Epithelial cell of esophagus (primary cell): ENCODE measurements around the gene POLA1.

Experiments
- DNase-seq: peaks from one replicate; pipeline ENCODE4 v3.0.0; 2010; ENCODE audit warnings: low read depth
- H3K4me3 ChIP-seq: 2 replicates; pipeline ENCODE4 v1.5.1; 2011; ENCODE audit warnings: mild to moderate bottlenecking, low read length, control low read depth
- TF ChIP-seq, protein P1 (sequence below): IDR thresholded peaks from 2 replicates; pipeline ENCODE4 v1.5.1; 2011; ENCODE audit warnings: low read depth, mild to moderate bottlenecking, low read length, control low read depth, inconsistent platforms; ENCODE audit not compliant: insufficient read depth; ENCODE audit errors: missing control alignments

POLA1 gene

GRCh38 chrX:24920769-24921168, 227.1 kb downstream of the POLA1 start:
- H3K4me3 ChIP-seq: no peak overlapping the region
- TF ChIP-seq, protein P1, sequence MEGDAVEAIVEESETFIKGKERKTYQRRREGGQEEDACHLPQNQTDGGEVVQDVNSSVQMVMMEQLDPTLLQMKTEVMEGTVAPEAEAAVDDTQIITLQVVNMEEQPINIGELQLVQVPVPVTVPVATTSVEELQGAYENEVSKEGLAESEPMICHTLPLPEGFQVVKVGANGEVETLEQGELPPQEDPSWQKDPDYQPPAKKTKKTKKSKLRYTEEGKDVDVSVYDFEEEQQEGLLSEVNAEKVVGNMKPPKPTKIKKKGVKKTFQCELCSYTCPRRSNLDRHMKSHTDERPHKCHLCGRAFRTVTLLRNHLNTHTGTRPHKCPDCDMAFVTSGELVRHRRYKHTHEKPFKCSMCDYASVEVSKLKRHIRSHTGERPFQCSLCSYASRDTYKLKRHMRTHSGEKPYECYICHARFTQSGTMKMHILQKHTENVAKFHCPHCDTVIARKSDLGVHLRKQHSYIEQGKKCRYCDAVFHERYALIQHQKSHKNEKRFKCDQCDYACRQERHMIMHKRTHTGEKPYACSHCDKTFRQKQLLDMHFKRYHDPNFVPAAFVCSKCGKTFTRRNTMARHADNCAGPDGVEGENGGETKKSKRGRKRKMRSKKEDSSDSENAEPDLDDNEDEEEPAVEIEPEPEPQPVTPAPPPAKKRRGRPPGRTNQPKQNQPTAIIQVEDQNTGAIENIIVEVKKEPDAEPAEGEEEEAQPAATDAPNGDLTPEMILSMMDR: no peak

DNA sequence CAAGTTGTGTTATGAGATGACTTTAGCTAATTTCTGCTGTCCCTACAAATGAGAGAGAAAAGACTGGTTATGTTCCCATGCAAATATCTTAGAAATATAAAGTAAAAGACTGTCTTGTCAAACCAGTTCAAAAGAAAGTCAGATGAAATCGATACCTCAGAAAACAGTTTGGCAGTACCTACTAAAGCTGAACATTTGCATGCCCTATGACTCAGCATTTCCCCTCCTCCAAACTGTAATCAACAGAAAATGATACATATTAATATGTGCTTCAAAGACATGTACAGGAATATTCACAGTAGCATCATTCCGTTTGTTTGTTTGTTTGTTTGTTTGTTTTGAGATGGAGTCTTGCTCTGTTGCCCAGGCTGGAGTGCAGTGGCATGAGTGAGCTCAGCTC, 231.7 kb downstream of the POLA1 start:
- DNase-seq: peak; percentile 11

More at GRCh38 chrX:24920769-24921168, 227.1 kb downstream of the POLA1 start:
- DNase-seq: no peak

DNA sequence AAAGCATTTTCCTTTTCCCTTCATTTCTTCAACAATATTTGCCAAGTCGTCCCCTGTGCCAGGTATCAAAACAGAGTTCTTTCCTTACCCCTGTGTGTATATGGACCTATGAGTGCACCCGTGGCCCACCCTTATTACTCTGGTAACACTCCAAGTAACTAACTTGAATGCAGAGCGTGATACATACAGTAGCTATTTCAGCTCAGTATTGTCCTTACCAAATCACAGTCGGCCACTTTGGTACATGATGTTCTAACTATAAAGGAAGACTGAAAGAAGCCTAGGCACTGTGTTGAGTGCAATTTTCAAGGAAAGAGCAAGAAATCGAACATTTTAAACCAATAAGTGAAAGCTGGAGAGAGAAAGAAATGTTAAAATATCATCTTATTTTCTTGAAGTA, 233.7 kb downstream of the POLA1 start:
- H3K4me3 ChIP-seq: no peak overlapping the region
- TF ChIP-seq, protein P1: no peak
- no peak for DNase-seq

More for the DNA sequence above, 231.7 kb downstream of the POLA1 start:
- TF ChIP-seq, protein P1: no peak
- no peak overlapping the region for H3K4me3 ChIP-seq

- DNase-seq: no peak
- TF ChIP-seq, protein P1: no peak
- H3K4me3 ChIP-seq: no peak overlapping the region
Measured at GRCh38 chrX:24928114-24928513, 234.4 kb downstream of the POLA1 start.

DNA sequence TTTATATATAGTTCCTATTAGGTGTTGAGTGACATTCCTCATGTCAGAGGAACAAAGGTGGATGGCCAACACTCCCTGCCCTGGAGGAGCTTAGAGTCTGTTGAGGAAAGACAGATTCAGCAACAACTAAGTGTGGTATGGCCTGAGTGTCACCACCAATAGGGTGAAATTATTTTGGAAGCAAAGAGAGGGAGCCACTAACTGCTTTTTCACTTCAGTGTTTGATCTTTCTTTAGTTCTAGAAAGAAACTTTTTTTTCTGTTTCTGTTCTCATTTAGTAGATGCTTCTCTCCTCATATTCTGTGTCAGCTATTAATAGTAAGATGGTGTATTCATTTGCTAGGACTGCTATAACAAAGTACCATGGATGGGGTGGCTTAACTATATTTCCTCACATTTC, 240.6 kb downstream of the POLA1 start:
- no peak overlapping the region for H3K4me3 ChIP-seq
- no peak for DNase-seq
- TF ChIP-seq, protein P1: no peak

DNA sequence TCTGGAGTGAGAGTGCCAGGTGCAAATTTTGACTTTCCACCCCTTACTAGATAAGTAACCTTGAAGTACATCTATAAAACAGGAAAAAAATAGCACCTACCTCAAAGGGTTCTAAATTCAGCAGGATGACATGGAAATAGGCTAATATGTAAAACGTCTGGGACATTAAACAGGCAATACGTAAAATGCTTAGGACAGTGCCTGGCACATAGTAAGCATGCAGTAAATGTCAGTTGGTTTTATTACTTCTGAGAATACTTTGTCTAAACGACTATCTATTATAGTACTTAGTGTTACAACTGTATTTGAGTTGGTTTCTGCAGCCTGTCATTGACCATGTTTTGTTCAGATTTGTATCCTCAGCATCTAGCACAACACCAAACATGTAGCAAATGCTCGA, 251.3 kb downstream of the POLA1 start:
- TF ChIP-seq, protein P1: no peak
- DNase-seq: no peak
- H3K4me3 ChIP-seq: no peak overlapping the region

DNA sequence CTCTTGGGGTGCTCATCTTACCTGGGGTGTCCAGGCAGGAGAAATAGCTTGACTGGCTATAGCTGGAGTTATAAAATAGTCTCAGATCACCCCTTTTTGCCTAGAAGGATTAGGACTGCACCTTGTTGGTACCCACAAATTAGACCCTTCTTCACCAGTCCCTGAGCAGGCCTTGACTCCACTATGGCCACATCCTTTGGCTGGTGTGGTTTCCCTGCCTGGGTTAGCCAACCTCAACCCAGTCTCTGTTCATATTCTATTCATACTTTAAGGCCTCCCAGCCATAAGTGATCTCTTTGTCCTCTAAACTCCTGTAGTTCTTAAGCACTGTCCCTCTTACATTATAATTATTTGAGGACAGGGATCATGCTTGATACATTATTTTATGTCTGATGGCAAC, 252.7 kb downstream of the POLA1 start:
- TF ChIP-seq, protein P1: no peak
- DNase-seq: no peak
- no peak overlapping the region for H3K4me3 ChIP-seq
